Measurements from ENCODE around the gene RTN4R.

DNA sequence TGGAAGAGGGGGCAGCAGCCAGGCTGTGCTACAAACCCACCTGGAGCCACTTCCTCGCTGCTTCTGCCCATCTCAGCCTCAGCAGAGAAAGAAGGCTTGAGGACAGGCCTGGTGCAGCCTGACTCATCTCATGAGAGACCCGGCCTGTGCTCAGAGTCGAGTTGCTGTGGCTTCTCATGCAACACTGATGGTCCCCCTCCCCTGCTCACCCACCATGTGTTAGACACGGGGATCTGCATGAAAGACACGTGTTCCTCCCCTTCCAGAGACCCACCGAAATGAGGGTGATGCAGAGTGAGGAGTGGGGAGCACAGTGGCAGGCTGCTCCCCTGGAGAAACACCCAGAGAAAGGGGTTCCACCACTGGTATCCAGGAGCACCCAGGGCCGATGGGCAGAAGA, 15.0 kb downstream of the RTN4R start:
- TF ChIP-seq, protein P1, sequence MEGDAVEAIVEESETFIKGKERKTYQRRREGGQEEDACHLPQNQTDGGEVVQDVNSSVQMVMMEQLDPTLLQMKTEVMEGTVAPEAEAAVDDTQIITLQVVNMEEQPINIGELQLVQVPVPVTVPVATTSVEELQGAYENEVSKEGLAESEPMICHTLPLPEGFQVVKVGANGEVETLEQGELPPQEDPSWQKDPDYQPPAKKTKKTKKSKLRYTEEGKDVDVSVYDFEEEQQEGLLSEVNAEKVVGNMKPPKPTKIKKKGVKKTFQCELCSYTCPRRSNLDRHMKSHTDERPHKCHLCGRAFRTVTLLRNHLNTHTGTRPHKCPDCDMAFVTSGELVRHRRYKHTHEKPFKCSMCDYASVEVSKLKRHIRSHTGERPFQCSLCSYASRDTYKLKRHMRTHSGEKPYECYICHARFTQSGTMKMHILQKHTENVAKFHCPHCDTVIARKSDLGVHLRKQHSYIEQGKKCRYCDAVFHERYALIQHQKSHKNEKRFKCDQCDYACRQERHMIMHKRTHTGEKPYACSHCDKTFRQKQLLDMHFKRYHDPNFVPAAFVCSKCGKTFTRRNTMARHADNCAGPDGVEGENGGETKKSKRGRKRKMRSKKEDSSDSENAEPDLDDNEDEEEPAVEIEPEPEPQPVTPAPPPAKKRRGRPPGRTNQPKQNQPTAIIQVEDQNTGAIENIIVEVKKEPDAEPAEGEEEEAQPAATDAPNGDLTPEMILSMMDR (IDR thresholded peaks at IDR 0.05): no peak
- no peak for TF ChIP-seq POLR2A (IDR thresholded peaks at IDR 0.05)

Measured in adrenal gland (tissue), 5 donors.